ENCODE data around the gene C3orf20.

GRCh38 chr3:14628406-14628805 is 46.5 kb upstream of the C3orf20 start:
- TF ChIP-seq POLR2AphosphoS5 (IDR thresholded peaks at IDR 0.05; ENCODE audit: borderline replicate concordance, low read depth, low read length) (no peak), EZH2 (IDR thresholded peaks at IDR 0.05) (no peak)

Measured in SK-N-MC (cell line).